GM12865 (cell line): ENCODE measurements around the gene C1QTNF12.

Source experiments
- DNase-seq: peaks from one replicate; pipeline ENCODE4 v3.0.0; 2010; ENCODE audit warnings: low read depth
- H3K4me3 ChIP-seq: 2 replicates; pipeline ENCODE4 v1.5.1; 2011; ENCODE audit warnings: mild to moderate bottlenecking, low read depth, low read length, control low read depth
- TF ChIP-seq, protein P1 (sequence below): IDR thresholded peaks from 2 replicates; pipeline ENCODE4 v1.5.1; 2011; ENCODE audit warnings: low read length, control low read depth, low read depth, inconsistent platforms; ENCODE audit not compliant: insufficient read depth; ENCODE audit errors: missing control alignments

C1QTNF12 gene

GRCh38 chr1:1285611-1286311 is 39.2 kb upstream of the C1QTNF12 start:
- no peak for DNase-seq

DNA sequence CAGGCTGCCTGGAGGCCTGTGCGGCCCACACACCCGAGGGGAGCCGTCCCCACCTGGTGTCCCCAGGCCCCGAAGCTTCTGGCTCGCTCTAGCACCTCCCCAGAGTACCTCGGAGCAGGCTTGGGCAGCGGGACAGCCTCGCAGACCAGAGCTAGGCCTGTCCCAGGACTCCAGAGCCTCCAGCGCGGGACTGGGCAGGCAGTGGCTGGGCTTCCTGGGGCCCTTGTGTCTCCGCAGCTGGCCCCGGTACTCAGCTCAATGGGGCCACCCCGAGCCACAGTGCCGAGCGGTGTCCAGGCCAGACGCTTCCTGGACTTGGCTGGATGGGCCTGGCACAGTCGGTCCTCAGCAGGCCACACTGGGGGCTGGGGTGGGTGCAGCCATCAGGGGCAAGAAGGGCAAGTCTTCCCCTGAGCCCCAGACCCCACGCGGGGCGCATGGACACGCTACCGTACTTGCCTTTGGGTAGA is 38.6 kb upstream of the C1QTNF12 start:
- no peak overlapping the region for H3K4me3 ChIP-seq
- no peak for DNase-seq
- TF ChIP-seq, protein P1, sequence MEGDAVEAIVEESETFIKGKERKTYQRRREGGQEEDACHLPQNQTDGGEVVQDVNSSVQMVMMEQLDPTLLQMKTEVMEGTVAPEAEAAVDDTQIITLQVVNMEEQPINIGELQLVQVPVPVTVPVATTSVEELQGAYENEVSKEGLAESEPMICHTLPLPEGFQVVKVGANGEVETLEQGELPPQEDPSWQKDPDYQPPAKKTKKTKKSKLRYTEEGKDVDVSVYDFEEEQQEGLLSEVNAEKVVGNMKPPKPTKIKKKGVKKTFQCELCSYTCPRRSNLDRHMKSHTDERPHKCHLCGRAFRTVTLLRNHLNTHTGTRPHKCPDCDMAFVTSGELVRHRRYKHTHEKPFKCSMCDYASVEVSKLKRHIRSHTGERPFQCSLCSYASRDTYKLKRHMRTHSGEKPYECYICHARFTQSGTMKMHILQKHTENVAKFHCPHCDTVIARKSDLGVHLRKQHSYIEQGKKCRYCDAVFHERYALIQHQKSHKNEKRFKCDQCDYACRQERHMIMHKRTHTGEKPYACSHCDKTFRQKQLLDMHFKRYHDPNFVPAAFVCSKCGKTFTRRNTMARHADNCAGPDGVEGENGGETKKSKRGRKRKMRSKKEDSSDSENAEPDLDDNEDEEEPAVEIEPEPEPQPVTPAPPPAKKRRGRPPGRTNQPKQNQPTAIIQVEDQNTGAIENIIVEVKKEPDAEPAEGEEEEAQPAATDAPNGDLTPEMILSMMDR = no peak

More at GRCh38 chr1:1285611-1286311, 39.2 kb upstream of the C1QTNF12 start:
- TF ChIP-seq, protein P1 = no peak
- H3K4me3 ChIP-seq = no peak overlapping the region

DNA sequence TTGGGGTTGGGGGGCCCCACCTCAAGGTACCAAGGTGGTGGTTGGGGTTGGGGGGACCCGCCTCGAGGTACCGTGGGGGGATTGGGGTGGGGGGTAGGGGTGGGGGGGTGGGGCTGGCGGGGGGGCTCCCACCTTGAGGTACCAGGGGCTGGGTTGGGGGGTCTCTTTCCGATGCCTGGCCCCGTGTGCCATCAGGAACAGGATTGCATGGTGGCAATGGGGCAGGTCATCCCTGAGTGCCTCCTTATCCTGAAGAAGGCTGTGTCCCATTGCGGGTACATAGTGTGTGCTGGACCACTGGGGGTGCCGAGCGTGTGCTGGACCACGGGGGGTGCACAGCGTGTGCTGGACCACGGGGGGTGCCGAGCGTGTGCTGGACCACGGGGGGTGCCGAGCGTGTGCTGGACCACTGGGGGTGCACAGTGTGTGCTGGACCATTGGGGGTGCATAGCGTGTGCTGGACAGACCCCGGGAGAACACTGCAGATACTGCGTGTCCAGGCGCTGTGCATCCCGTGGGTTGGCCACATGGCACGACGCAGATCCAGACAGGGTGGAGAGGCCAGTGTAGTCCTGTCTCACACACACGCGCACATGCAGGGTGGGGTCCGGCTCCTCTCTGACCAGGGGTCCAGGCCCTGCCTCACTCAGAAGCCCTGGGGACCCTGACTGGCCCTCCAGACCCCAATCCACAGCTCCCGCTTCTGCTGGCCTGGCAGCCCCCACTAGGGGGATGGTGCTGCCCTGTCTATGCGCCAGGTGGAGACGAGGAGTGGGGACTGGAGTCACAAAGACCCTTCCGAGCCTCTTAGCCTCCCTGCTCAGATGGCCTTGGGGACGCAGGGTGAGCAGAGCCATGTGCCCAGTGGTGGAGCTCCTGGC is 37.9 kb upstream of the C1QTNF12 start:
- no peak overlapping the region for H3K4me3 ChIP-seq
- TF ChIP-seq, protein P1 = no peak
- DNase-seq = no peak

DNA sequence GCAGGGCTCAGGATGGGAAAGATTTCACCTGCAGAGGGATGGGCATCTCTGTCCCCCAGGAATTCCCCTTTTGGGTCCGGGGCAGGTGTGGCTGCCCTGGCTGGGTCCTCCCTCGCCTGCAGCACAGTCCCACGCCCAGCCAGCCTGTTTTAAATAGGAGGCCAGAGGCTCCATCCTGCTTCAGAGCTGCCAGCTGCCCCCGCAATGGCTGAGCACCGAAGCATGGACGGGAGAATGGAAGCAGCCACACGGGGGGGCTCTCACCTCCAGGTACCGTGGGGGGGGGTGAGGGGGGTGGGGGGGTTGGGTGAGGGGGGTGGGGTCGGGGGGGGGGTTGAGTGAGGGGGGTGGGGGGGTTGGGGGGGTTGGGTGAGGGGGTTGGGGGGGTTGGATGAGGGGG is 37.3 kb upstream of the C1QTNF12 start:
- peak; percentile 41 for DNase-seq
- H3K4me3 ChIP-seq = no peak overlapping the region
- TF ChIP-seq, protein P1 = no peak

DNA sequence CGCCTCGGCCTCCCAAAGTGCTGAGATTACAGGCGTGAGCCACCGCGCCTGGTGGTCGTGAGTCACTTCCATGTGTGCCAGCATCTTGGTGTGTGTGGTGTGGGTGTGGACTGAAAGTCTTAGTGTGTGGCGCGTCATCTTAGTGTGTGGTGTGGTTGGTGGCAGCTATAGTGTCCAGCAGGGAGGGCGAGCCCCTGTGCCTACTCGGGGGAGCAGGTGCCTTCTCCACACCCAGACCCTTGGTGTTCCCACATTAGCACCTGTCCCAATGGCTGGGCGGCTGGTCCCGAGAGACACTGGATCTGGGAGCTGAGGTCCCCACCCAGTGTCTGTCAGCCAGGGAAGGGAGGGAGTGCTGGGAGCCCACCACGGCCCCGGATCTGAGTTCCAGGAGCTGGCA is 36.5 kb upstream of the C1QTNF12 start:
- no peak for DNase-seq
- H3K4me3 ChIP-seq = no peak overlapping the region
- TF ChIP-seq, protein P1 = no peak

DNA sequence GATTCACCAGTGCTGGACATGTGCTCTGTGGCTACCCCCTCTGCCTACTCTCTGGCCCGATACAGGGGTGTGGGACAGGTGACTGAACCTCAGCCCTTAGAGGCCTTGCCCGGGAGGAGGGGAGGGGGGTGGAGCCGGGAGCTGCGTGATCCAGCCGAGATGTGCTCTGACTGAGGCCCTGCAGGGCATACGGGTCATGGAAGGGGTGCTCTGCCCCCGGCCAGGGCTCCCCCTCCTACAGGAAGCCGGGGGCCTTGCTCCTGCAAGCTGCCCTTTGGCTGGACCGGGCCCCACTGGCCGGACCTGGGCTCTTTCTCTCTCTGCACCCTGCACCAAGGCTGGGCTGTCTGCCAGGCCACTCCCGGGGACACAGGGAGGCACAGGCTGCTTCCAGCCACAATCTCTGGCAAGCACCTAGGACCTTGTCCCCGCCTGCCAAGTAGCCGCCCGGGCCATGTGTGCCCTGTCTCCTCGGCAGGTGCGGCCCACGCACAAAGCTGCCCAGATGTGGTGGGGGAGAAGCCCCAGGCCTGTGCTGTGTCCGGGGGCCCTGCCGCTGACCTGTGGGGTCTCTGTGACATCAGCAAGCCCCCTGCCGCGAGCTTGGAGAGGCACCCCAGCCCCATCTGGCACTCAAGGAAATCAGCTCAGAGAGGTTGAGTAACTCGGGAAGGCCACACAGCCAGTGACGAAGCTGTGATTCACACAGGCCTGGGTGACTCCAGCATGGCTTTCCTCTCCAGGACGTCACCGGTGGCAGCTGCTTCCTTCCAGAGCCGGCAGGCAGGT is 35.2 kb upstream of the C1QTNF12 start:
- DNase-seq = no peak
- no peak overlapping the region for H3K4me3 ChIP-seq
- TF ChIP-seq, protein P1 = no peak
